Stimulated activated CD8-positive, alpha-beta memory T cell treated with anti-CD3 and anti-CD28 coated beads, Interleukin-2, amount 100 ng/mL, for 1 hour (primary cell): ENCODE measurements around the gene CAPZA1.
"Not testable (repeated sequence)": the region's sequence is repeated elsewhere in the genome, so short reads cannot be mapped to it uniquely, and the experiment has no call there.

Source experiments
- DNase-seq, 2 donors: peaks; one replicate each; pipeline ENCODE4 v3.0.0-alpha.2; 2020; ENCODE audit warnings: low read depth in 2 of 2

Gene CAPZA1

GRCh38 chr1:112626887-112627286, 7.3 kb downstream of the CAPZA1 start:
- no peak for DNase-seq

GRCh38 chr1:112628516-112628915, 8.9 kb downstream of the CAPZA1 start:
- DNase-seq = no peak

GRCh38 chr1:112629256-112629655, 9.6 kb downstream of the CAPZA1 start:
- no peak for DNase-seq

DNA sequence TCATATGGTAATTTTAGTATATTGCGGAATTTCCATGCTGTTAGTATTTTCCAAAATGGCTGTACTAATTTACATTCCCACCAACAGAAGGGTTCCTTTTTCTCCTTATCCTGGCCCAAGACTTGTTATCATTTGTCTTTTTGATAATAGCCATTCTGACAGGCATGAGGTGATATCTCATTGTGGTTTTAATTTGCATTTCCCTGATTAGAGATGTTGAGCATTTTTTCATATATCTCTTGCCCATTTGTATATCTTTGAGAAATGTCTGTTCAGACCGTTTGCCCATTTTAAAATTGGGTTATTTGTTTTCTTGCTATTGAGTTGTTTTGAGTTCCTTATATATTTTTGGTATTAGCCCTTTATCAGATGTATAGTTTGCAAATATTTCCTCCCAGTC, 14.0 kb downstream of the CAPZA1 start:
- DNase-seq = no peak

DNA sequence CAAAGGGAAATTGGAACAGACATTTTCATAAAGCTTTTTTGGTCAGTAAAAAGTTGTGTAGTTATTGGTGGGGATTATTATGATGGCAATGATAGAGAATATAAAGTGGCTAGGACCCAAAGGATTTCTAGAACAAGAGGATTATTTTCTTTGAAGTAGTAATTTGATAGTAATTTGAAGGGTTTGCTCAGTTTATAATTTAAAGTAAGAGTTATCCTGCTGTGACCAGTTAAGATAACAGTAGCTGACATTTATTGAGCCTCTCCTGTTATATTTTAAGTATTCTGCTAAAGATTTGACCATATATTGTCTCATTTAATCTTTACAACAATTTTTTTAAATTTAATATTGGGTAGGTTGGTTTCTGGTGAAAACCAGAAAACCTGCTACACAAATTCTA, 14.7 kb downstream of the CAPZA1 start:
- no peak for DNase-seq

- DNase-seq = no peak
Observed at GRCh38 chr1:112636056-112636455, 16.4 kb downstream of the CAPZA1 start.

- DNase-seq = no peak
Observed at GRCh38 chr1:112636597-112637253, 17.1 kb downstream of the CAPZA1 start.

- DNase-seq = no peak
Observed at GRCh38 chr1:112637254-112638109, 17.9 kb downstream of the CAPZA1 start.

DNA sequence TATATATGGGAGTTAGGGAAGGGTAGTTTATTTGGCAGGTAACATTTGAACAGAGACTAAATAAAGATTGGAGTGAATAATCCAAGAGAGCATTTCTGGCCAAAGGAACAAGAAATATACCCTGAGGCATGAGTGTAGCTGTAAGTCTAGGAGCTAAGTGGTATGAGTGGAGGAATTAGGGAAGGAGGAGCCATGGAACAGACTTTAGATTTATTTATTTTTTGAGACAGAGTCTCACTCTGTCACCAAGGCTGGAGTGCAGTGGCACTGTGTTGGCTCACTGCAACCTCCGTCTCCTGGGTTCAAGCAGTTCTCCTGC, 18.4 kb downstream of the CAPZA1 start:
- DNase-seq = no peak

- DNase-seq = not testable (repeated sequence)
Observed at GRCh38 chr1:112640437-112640836, 20.8 kb downstream of the CAPZA1 start.

- no peak for DNase-seq
Observed at GRCh38 chr1:112643080-112643479, 23.4 kb downstream of the CAPZA1 start.

DNA sequence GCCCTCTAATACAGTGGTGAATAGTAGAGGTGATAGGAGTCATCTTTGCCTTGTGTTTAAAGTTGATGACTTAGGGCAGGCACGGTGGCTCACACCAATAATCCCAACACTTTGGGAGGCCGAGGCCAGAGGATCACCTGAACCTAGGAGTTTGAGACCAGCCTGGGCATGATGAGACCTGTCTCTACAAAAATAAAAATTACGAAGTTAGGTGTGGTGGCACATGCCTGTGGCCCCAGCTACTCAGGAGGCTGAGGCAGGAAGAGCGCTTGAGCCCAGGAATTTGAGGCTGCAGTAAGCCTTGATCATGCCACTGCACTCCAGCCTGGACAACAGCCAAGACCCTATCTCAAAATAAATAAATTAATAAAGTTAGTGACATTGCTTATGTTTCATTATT, 26.6 kb downstream of the CAPZA1 start:
- no peak for DNase-seq

DNA sequence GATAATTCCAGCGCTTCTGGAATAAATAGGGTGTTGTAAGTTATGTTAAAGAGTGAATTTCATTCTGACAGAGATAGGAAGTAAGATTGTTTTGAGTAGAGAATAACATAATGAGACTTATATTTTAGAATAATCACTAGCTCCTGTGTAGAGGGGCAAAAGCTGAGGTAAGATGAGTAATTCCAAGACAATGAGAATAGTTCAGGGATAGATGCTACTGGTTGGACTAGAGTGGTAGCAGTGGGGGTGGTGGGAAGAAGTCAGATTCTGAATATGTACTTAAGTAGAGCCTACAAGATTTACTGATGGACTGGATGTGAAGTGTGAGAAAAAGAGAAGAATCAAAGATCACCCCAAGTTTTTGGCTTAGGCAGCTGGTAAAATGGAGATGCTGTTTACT, 31.6 kb downstream of the CAPZA1 start:
- DNase-seq = no peak

DNA sequence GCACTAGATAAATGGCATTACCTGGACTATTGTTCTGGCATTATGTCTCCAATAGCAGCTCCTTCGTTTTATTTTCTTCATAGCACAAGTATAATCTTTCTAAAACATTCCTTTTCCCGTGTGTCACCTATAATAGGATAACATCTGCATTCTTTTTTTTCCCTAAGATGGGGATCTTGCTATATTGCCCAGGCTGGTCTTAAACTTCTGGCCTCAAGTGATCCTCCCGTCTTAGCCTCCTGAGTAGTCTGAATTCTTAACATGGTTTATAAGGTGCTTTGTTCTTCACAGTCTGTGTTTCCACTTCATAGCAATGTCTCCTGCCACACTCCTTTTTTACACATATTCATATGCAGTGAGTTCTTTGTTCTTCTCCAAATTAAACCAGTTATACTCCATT, 46.2 kb downstream of the CAPZA1 start:
- DNase-seq = no peak

DNA sequence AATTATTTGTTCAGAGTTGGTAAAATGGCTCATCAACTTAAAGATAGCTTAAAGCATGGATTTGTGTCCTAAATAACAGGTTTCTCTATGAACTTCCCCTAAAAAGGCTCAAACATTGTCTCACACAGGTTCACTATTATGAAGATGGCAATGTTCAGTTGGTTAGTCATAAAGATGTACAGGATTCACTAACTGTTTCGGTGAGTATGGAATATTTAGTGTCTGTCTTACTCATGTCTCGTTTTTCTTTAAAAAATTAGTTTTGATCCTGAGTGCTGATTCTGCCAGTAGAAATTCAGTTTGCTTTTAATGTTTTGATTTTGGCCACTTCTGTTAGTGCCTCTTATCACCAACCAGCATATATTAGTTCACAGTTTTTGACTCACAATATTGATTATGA, 47.3 kb downstream of the CAPZA1 start:
- no peak for DNase-seq

DNA sequence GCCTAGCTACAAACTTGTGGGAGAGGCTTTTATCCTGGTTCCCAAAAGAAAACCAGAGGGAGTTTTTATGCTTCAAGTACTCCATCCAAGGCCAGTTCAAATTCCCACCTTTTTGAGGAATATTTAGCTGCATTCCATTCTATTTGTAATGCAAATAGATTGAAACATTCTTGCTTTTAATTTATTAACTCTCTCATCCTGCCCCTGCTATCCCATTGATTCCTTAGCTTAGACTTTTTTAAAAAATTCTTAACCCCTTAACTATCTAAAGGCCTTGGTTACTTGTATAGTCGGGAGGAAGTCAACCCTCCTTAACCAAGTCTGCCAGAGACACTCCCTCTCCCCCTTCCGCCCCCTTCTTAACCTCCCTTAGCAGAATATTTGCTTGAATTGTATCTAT, 52.4 kb downstream of the CAPZA1 start:
- DNase-seq = no peak

DNA sequence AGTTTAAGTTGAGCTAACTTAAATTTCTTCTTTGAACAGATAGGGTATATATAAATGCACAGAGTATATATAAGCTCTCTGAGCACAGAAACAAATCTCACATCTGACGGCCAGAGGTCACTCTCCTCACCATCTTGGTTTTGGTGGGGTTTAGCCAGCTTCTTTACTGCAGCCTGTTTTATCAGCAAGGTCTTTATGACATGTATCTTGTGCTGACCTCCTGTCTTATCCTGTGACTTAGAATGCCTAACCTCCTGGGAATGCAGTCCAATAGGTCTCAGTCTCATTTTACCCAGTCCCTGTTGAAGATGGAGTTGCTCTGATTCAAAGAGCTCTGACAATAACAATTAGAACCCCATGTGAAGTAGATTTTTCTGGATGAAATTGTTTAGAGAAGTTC, 53.2 kb downstream of the CAPZA1 start:
- no peak for DNase-seq

- DNase-seq = no peak
Observed at GRCh38 chr1:112673592-112674439, 54.2 kb downstream of the CAPZA1 start.

GRCh38 chr1:112674440-112674985, 54.9 kb downstream of the CAPZA1 start, which contains the start of gene MOV10:
Gene MOV10 (plus strand): TSS chr1:112674659. CDS start chr1:112674913, 254 bp downstream.
- DNase-seq = peak; percentile 15 to 35

- peak in 1 of 2 donors; percentile 16 for DNase-seq
Observed at GRCh38 chr1:112674986-112675727, 55.5 kb downstream of the CAPZA1 start.

GRCh38 chr1:112675728-112676381, 56.2 kb downstream of the CAPZA1 start:
- DNase-seq = no peak
